ENCODE measurements around the gene PIP4K2A.
A peak's percentile ranks its signal among the peaks of the same experiment; 100 is the strongest.

PIP4K2A gene

GRCh38 chr10:22712956-22713852 lies 1.2 kb downstream of the PIP4K2A start:
- peak overlapping the region; percentile 98 for H3K4me3 ChIP-seq (ENCODE audit: low read depth, low read length)
- no peak for TF ChIP-seq CTCF (IDR thresholded peaks at IDR 0.05; ENCODE audit: low read depth, low read length, missing control alignments)
- no peak for DNase-seq (ENCODE audit: low read depth)

DNA sequence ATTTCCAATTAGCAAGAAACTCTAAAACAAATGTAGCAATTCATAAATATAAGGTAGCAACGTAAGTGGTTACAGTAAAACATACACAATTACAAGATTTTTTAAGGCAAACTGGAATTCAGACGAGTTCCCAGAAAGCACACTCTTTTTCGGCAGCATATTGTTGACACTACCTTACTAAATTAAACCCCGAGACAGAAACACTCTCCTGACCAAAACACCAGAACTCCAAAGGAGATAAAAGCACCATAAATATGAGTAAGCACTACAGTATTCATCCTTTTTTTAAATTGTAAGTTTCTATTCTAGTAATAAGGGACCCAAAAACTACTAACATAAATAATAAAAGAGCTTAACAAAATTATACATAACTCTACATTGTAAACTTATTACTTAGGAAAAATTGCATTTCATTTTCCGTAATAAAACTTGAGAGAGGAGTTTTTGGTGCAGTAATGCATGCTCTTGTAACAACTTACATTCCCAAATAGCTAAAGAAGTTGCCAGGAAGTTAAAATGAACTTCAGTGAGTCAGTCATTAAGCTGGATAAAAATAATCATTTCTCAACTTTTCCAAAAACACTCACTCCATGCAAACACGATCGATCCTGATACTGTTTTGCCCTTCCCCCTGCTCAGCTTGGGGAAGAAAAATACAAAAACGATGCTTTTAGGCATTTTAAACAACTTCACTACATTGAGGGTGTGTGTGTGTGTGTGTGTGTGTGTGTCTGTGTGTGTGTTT lies 2.0 kb downstream of the PIP4K2A start:
- DNase-seq (ENCODE audit: low read depth) = no peak
- TF ChIP-seq CTCF (IDR thresholded peaks at IDR 0.05; ENCODE audit: low read depth, low read length, missing control alignments) = no peak
- H3K4me3 ChIP-seq (ENCODE audit: low read depth, low read length) = peak overlapping the region; percentile 98

DNA sequence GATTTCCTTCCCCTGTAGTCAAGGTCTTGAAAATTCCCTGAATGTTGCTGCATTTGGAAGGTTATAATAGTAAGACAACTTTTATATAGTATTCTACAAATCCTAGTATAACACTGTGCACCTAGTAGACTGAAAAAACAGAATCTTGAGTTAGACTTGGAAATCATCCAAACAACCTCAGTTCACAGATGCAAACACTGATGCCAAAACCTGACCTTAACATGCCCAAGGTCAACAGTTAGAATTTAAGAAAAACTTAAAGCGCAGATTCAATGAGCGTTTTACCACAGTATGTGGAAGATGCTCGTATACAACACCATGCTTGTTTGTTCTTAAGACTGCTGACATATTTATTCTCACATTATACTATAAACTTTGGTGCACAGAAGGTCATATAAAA lies 3.0 kb downstream of the PIP4K2A start:
- DNase-seq (ENCODE audit: low read depth) = no peak
- peak overlapping the region; percentile 46; the same call in 1 of the 2 replicates for H3K4me3 ChIP-seq (ENCODE audit: low read depth, low read length)
- no peak for TF ChIP-seq CTCF (IDR thresholded peaks at IDR 0.05; ENCODE audit: low read depth, low read length, missing control alignments)

DNA sequence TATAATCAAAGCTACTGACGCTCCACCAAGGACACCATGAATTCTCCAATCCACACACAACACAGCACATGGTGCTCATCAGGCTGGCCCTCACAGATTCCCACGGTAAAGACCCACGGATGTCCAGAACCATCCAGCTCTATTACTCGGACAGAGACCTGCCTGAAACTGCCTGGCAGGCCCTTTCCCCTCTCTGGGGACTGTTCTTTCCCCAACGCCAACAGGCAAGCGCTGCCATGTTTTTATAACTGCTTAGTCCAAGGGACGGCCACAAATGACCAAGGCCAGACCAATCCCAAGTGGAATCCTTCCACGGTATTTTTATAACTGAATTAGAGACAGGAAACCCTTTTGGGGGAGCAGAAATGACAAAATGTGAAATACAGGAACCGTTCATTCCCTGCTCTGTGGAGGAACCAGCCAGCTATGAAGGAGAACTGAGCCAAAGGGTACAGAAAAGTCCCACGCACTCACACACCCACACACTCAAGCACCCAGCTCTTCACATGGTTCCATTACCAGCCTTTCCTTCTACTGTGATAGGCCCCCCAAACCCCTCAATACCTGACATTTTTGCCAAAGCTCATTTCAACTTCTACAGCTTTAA lies 4.1 kb downstream of the PIP4K2A start:
- no peak for TF ChIP-seq CTCF (IDR thresholded peaks at IDR 0.05; ENCODE audit: low read depth, low read length, missing control alignments)
- DNase-seq (ENCODE audit: low read depth) = peak; percentile 64
- H3K4me3 ChIP-seq (ENCODE audit: low read depth, low read length) = peak overlapping the region; percentile 41

DNA sequence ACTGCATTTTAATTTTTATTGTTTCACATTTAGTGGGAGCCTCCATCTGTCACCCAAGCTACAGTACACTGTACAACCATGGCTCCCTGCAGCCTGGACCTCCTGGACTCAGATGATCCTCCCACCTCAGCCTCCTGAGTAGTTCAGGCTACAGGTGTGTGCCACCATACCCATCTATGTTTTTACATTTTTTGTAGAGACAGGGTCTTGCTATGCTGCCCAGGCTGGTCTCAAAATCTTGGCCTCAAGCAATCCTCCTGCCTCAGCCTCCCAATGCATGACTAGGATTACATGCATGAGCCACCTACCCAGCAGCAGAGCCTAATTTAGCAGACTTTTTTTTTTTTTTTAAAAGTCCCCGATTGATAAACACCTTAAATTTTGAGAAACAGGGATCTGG lies 5.6 kb downstream of the PIP4K2A start:
- H3K4me3 ChIP-seq (ENCODE audit: low read depth, low read length) = no peak overlapping the region
- no peak for DNase-seq (ENCODE audit: low read depth)
- TF ChIP-seq CTCF (IDR thresholded peaks at IDR 0.05; ENCODE audit: low read depth, low read length, missing control alignments) = no peak

- no peak for TF ChIP-seq CTCF (IDR thresholded peaks at IDR 0.05; ENCODE audit: low read depth, low read length, missing control alignments)
- H3K4me3 ChIP-seq (ENCODE audit: low read depth, low read length) = peak overlapping the region; percentile 18
- DNase-seq (ENCODE audit: low read depth) = no peak
Measured at GRCh38 chr10:22705527-22705926, 8.9 kb downstream of the PIP4K2A start.

Measured in GM12864 (cell line).